OCI-LY1 (cell line): ENCODE data around the gene OR51B5.

Experiments used
- H2AFZ ChIP-seq: fragments of 200-600 bp; sonication (generic), shearing (Covaris generic); 2 replicates; pipeline ENCODE4 v1.6.0; 2014; ENCODE audit warnings: antibody characterized with exemption, mild to moderate bottlenecking, low read length
- H3F3A ChIP-seq: fragments of 200-600 bp; sonication (generic), shearing (Covaris generic); 2 replicates; pipeline ENCODE4 v1.6.0; 2014; ENCODE audit warnings: mild to moderate bottlenecking, antibody characterized with exemption, low read length, moderate library complexity; ENCODE audit not compliant: insufficient read depth
- H3K27ac ChIP-seq: fragments of 200-600 bp; sonication (generic); 2 replicates; pipeline ENCODE4 v1.5.1; 2014; ENCODE audit warnings: low read length, mixed run types, mild to moderate bottlenecking, low read depth; ENCODE audit not compliant: poor library complexity, severe bottlenecking
- H3K27me3 ChIP-seq: fragments of 200-600 bp; sonication (generic); 2 replicates; pipeline ENCODE4 v1.6.0; 2014; ENCODE audit warnings: antibody characterized with exemption, mild to moderate bottlenecking, low read length, moderate library complexity; ENCODE audit not compliant: insufficient read depth
- H3K36me3 ChIP-seq: fragments of 200-600 bp; sonication (generic); 2 replicates; pipeline ENCODE4 v1.6.1; 2014; ENCODE audit warnings: mild to moderate bottlenecking, antibody characterized with exemption, low read length, moderate library complexity, mixed read lengths; ENCODE audit not compliant: insufficient read depth
- H3K4me1 ChIP-seq: fragments of 200-600 bp; sonication (generic); 2 replicates; pipeline ENCODE4 v1.5.1; 2014; ENCODE audit warnings: mild to moderate bottlenecking, low read length, moderate library complexity; ENCODE audit not compliant: insufficient read depth, severe bottlenecking
- H3K4me2 ChIP-seq: fragments of 200-600 bp; sonication (generic), shearing (Covaris generic); 2 replicates; pipeline ENCODE4 v1.6.1; 2014; ENCODE audit warnings: low read length
- H3K4me3 ChIP-seq: fragments of 200-600 bp; sonication (generic); 2 replicates; pipeline ENCODE4 v1.5.1; 2014; ENCODE audit warnings: low read length, low read depth, mild to moderate bottlenecking, mixed read lengths; ENCODE audit not compliant: poor library complexity, severe bottlenecking
- H3K79me2 ChIP-seq: fragments of 200-600 bp; shearing (Covaris generic); 2 replicates; pipeline ENCODE4 v1.6.1; 2016; ENCODE audit warnings: mixed run types, low read length, mixed read lengths; ENCODE audit not compliant: insufficient read depth
- H3K9ac ChIP-seq: fragments of 200-600 bp; sonication (generic), shearing (Covaris generic); 2 replicates; pipeline ENCODE4 v1.6.1; 2014; ENCODE audit warnings: mild to moderate bottlenecking, low read length, mixed read lengths
- H3K9me2 ChIP-seq: fragments of 200-600 bp; sonication (generic), shearing (Covaris generic); 2 replicates; pipeline ENCODE4 v1.6.1; 2014; ENCODE audit warnings: low read depth, mild to moderate bottlenecking, low read length, mixed read lengths
- H3K9me3 ChIP-seq: fragments of 200-600 bp; shearing (Covaris generic); 2 replicates; pipeline ENCODE4 v1.6.1; 2014; ENCODE audit warnings: low read length, mixed read lengths
- H4K20me1 ChIP-seq: fragments of 200-600 bp; sonication (generic), shearing (Covaris generic); 2 replicates; pipeline ENCODE4 v1.6.0; 2016; ENCODE audit warnings: mild to moderate bottlenecking, low read length; ENCODE audit not compliant: insufficient read depth
- CTCF ChIP-seq: fragments of 200-600 bp; sonication (generic), shearing (Covaris generic); IDR thresholded peaks from 2 replicates; pipeline ENCODE4 v1.5.1; 2017; ENCODE audit warnings: mild to moderate bottlenecking, antibody characterized with exemption, low read length, moderate library complexity, mixed read lengths
- EZH2 ChIP-seq: fragments of 200-600 bp; sonication (generic), shearing (Covaris generic); IDR thresholded peaks from 2 replicates; pipeline ENCODE4 v1.8.0; 2017; ENCODE audit warnings: borderline replicate concordance, mixed run types, mild to moderate bottlenecking, antibody characterized with exemption, low read length, moderate library complexity, mixed read lengths

OR51B5 gene

GRCh38 chr11:5383576-5383975 is 40.3 kb upstream of the OR51B5 start, which contains the start of gene OR51M1:
Gene OR51M1 (plus strand): TSS chr11:5383812. CDS start chr11:5389399, 5,587 bp downstream.
- no peak within 1 kb of the TSS for H2AFZ ChIP-seq
- no peak for TF ChIP-seq EZH2
- TF ChIP-seq CTCF, result no peak
- H3K9me2 ChIP-seq, result no peaks in the 10 kb centered on the region
- no peaks in the 10 kb centered on the region for H3F3A ChIP-seq
- H3K9ac ChIP-seq, result no peak within 1 kb of the TSS
- H3K27ac ChIP-seq, result no peak within 1 kb of the TSS
- no peak within 1 kb of the TSS for H3K4me3 ChIP-seq
- H3K27me3 ChIP-seq, result no peaks in the 10 kb centered on the region
- H3K4me1 ChIP-seq, result no peaks in the 10 kb centered on the region
- H3K79me2 ChIP-seq, result no peaks in the 10 kb centered on the region
- no peaks in the 10 kb centered on the region for H4K20me1 ChIP-seq
- H3K9me3 ChIP-seq, result no peaks in the 10 kb centered on the region
- no peak within 1 kb of the TSS for H3K4me2 ChIP-seq
- no peaks in the 10 kb centered on the region for H3K36me3 ChIP-seq

GRCh38 chr11:5380740-5381342 is 37.5 kb upstream of the OR51B5 start:
- H3K79me2 ChIP-seq, result no peaks in the 10 kb centered on the region
- H4K20me1 ChIP-seq, result no peaks in the 10 kb centered on the region
- no peaks in the 10 kb centered on the region for H3K9me3 ChIP-seq
- no peaks in the 10 kb centered on the region for H3K36me3 ChIP-seq
- H3K27ac ChIP-seq, result no peak overlapping the region
- H2AFZ ChIP-seq, result no peak overlapping the region
- no peak overlapping the region for H3K4me2 ChIP-seq
- TF ChIP-seq EZH2 (no peak), CTCF (peak; percentile 64)
- no peaks in the 10 kb centered on the region for H3K9me2 ChIP-seq
- no peak overlapping the region for H3K4me3 ChIP-seq
- no peaks in the 10 kb centered on the region for H3K4me1 ChIP-seq
- no peaks in the 10 kb centered on the region for H3F3A ChIP-seq
- H3K9ac ChIP-seq, result no peak overlapping the region
- no peaks in the 10 kb centered on the region for H3K27me3 ChIP-seq

- no peaks in the 10 kb centered on the region for H3F3A ChIP-seq
- H3K27me3 ChIP-seq, result no peaks in the 10 kb centered on the region
- H3K9me3 ChIP-seq, result no peaks in the 10 kb centered on the region
- no peaks in the 10 kb centered on the region for H3K9me2 ChIP-seq
- H3K79me2 ChIP-seq, result no peaks in the 10 kb centered on the region
- H3K4me2 ChIP-seq, result no peak overlapping the region
- no peak overlapping the region for H3K4me3 ChIP-seq
- H3K27ac ChIP-seq, result no peak overlapping the region
- H3K9ac ChIP-seq, result no peak overlapping the region
- no peak overlapping the region for H2AFZ ChIP-seq
- TF ChIP-seq CTCF (peak; percentile 15; the same call in 1 of the 2 replicates), EZH2 (no peak)
- H3K4me1 ChIP-seq, result no peaks in the 10 kb centered on the region
- H3K36me3 ChIP-seq, result no peaks in the 10 kb centered on the region
- H4K20me1 ChIP-seq, result no peaks in the 10 kb centered on the region
These were observed 26.5 kb upstream of the OR51B5 start for GRCh38 chr11:5369789-5370188.
